ENCODE measurements around the gene PHF21B.
"Not testable (repeated sequence)": the region's sequence is repeated elsewhere in the genome, so short reads cannot be mapped to it uniquely, and the experiment has no call there.

The PHF21B gene

DNA sequence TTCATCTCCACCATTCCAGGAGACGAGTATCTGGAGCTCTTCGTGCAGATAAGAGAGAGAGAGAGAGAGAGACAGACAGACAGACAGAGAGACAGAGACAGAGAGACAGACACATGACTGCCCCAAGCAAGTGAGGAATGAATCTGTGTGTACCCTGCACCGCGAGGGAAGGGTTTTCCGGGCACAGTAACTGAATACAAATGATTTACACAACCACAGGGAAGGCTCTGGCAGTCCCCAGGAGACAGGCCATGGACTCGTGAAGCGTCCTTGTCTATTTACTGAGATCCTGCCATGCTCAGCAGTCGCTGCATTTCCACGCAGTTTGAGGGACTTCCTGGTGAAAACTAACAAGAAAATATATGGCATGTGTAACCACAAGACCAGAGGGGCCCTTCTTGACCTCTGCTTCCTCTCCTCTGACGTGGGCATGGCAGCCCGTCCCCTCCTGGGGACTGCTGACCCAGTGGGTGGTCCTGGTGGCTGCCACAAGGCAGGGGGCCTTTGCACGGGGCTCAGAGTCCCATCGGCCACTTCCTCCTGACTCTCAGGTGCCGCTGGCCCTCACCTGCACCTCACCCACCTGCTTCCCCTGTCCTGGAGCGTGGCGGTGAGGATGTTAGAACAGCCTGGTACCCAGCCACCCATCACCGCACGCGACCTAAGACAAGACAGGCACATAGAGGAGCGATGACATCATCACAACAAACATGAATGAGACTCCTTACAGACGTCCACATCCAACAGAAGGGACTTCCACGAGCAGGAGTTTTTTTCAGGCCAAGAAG is 75.9 kb downstream of the PHF21B start:
- no peak for DNase-seq (ENCODE audit: low spot score)

- DNase-seq (ENCODE audit: low spot score), result no peak
Measured at GRCh38 chr22:44932493-44932892, 77.3 kb downstream of the PHF21B start.

GRCh38 chr22:44931766-44932165 is 78.0 kb downstream of the PHF21B start:
- no peak for DNase-seq (ENCODE audit: low spot score)

DNA sequence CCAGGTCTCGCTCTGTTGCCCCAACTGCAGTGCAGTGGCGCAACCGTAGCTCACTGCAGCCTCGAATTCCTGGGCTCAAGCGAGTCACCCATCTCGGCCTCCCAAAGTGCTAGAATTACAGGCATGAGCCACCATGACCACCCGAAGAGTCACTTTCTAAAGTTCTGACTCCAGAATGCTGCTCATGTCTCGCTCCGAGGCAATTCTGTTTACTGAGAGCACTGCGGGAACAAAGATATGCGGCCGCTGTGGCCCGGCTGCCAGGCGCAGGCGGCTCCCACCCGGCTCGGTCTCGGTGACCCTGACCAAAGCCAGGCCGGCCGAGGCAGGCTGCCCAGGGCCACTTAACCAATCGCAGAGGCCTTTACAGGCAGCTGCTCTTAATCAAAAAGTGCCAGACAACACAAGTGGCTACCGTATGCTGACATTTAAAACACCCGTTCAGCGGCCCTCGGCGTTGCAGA is 78.7 kb downstream of the PHF21B start:
- no peak for DNase-seq (ENCODE audit: low spot score)

DNA sequence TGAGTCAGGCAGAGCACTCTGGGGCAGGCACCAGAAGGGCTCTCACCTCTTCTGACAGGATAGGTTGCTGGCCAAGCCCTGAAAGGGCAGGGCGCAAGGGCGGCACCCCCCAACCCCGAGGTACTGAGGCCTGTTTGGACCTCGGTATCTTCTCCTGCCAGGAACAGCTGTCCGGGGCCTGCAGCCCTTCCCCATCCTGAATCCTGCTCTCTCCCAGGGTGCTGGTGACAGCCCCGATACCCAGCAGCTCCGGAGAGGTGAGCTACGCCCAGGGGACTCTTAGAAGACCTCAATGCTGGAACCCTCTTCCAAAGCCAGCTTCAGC is 79.1 kb downstream of the PHF21B start:
- no peak for DNase-seq (ENCODE audit: low spot score)

DNA sequence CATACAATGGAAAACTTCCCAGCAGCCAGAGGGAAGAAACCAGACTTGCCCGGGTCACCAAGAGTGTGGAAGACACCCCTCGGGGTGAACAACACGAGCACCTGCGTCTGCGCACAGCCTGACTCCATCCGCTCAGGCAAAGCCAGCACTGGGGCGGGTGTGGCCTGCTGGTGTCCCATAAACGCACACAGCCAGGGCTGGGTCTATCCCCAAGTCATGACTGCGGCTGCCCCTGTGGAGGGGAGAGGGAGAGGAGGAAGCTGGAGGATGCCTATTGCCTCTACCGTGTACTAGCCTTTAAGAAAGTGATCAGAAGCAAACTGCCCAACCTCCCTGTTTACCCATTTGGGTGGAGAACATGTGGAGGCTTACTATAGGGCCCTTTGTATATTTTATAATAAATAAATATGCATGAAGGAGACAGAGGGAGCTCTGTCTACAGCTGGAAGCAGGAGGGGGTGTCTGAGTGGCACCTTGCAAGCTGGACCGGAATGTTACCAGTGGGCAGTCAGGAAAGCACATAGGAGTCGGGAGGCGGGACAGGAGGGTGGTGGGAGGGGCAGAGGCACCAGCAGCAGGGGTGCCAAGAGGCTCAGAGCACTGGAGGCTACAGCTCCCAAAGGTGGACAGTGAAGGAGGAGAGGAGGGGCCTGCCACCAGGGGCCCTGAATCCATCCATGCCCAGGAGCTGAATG is 79.6 kb downstream of the PHF21B start:
- DNase-seq (ENCODE audit: low spot score), result no peak

DNA sequence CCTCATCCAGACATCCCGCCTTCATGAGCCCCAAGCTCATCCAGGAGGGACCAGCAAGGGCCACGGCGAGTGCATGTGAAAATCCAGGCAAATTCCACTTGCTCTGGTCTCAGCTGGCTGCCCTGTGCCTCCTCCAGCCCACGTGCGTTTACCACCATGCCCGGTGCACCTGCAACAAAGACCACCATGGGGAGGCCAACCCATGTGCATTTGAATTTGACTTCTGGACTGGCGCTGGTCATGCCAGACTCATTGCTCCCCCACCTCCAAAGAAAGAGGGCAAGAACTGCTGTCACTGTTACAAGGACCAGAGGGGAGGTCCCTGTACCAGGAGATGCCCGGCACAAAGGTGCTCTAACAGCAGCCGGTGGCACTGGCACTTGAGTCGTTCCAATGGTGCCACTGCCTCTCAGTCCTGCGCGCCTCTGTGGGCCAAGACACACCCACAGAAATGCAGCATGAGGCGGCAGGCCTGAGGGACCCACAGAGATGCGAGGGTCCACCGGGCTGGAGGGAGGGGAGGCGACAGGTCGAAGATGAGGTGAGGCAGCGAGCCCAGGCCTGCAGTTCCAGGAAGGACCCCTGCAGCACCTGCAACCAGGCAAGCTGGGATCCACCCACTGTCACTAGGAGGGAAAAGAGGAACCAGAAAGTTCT is 80.3 kb downstream of the PHF21B start:
- DNase-seq (ENCODE audit: low spot score), result no peak

DNA sequence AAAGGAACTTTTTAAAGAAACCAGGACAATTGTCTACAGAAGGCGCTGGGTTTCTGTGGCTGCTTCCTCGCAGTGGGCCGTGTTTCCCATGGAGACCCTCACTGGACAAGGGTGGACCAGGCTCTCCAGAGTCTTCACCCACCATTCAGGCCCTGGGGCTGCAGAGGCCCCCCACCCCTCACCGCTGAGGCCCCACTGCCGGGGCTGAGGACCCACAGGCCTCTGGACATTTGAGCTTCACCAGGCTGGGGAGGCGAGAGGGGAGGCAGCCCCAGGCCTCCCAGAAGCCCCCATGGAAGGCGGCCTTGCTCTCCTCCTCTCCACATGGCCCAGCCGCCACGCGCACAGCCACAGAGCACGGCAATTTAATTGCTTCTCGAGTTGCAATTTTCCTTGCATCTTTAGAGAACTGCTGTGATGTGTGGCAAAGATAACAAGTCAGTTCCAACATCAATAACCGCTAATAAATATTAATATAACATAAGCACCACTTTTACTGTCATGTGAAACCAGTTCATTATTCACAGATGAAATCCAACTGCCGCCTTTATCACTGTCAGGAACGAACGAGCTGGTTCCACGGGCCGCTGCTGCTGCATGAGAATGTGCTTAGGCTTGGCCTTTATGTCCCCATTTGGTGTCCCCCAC is 81.0 kb downstream of the PHF21B start:
- no peak for DNase-seq (ENCODE audit: low spot score)

GRCh38 chr22:44928136-44928463 is 81.7 kb downstream of the PHF21B start:
- DNase-seq (ENCODE audit: low spot score), result no peak

DNA sequence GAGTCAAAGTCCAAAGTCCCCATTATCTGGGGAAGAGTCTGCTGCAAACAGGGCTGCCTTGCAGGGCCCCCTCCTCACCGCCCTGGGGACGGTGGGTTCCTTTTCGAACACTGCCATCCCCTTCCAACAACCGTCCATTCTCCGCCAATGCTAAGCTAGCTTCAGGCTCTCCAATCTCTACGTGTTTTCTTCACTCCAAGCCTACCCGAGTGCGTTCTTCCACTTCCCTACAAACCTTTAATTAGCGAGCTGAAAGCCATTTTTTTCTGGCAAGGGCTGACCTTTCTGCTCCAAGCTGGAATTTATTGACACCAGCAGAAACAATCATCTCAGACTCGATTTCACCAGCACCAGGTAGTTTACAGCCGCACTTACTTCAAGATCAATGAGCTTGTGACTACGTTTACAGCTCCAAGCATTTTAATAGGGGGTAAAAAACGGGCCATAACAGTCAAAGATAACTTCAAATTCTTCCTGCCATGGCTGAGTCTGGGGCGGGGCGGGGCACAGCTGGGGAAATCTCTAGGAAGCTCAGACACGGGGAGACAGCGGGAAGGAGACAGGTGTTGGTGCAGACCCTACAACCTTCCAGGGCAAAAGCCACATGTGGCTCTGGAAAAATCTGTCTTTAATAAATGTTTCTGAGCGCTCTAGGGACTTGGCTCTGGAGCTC is 82.2 kb downstream of the PHF21B start:
- DNase-seq (ENCODE audit: low spot score), result no peak

DNA sequence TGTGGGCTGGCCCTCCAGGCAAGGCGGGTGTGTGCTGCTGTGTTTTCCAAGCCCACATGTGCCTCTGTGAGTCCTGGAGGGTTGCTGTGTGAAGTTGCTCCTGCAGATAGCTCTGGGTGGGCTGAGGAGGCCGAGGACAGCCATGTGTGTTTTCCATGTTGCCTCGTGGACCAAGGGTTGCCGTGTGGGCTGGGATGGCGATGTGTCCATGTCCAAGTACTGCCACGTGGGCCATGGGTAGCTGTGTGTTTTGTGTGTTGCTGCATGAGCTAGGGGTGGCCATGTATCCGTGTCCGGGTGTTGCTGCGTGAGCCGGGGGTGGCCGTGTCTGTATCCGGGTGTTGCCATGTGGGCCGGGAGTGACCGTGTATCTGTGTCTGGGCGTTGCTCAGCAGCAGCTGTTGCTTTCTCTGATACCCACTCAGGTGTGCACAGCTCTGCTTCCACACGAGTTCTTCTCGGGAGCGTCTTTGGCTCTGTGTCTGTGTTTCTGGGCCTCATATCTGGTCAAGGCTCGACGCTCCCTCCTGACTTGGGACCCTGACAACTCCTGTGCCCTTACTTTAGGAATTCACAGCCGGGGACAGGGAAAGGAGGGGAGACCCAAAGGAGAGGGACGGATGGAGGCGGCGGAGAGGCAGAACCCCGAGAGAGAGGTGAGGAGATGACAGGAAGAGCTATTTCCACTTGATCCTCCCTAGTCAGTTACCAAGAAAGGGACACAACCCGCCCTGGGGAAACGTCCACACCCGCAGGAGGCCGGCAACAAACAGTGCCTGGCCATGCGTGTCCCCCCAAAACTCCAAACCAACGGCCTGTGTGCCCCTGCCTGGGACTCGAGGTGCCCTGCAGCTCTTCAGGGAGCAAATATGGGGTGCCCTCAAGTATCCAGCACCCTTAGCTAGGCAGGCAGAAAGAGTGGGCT is 83.1 kb downstream of the PHF21B start:
- DNase-seq (ENCODE audit: low spot score), result no peak

DNA sequence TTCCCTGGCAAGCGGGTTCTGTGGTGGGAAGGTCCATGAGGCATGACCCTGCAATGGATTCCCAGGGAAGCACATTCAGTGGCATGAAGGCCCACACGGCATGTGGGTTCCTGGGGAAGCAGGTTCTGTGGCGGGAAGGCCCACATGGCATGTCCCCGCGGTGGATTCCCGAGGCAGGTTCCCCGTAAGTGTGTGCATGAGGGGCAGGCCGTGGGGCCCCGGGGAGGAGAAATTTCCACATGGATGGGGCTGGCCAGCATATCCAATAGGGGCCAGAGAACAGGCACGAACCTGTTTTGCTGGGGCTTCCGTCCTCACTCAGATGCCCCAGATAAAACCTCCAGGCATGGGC is 83.7 kb downstream of the PHF21B start:
- no peak for DNase-seq (ENCODE audit: low spot score)

DNA sequence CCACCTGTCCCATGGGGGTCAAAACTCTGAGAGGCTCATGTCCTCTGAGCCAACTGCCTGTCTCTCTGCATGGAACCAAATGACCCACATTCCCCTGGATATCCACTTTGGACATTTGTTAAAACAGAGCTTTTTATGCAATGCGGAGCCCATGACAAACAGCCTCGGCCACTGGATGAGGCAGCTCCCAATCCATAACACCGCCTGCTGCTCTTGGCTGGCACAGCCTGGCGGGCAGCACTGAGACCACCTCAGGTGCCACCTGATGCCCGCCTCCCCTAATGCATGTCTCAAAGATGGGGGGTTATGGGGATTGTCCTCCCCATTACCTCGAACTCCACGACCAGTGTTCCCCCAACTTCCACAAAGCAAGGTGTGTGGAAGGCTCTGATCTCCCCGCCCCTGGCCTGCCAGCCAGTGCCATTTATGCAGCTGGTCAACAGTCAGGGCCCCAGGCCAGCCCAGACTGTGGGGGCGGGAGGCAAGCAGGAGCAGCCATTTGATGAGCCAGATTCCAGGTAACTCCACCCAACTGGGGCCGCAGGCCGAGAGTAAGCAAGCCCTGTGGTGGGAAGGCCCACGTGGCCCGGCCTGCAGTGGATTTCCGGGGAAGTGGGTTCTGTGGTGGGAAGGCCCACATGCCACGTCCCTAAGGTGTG is 84.2 kb downstream of the PHF21B start:
- no peak for DNase-seq (ENCODE audit: low spot score)

DNA sequence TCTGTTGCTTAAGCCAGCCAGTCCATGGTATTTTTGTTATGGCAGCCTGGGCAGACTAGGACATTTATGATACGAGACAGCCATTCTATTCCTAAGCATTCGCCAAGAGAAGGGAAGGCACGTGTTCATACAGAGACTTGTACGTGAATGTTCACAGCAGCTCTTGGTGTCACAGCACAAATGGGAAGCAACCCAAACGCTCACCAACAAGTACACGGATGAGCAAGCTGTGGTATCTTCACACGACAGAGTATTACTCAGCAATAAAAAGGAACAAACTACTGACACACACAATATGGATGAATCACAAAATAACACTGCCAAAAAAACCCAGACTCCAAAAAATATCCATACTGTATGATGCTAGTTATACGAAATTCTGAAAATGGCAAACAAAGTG is 85.1 kb downstream of the PHF21B start:
- DNase-seq (ENCODE audit: low spot score), result no peak

- DNase-seq (ENCODE audit: low spot score), result no peak
Measured at GRCh38 chr22:44924098-44924497, 85.7 kb downstream of the PHF21B start.

DNA sequence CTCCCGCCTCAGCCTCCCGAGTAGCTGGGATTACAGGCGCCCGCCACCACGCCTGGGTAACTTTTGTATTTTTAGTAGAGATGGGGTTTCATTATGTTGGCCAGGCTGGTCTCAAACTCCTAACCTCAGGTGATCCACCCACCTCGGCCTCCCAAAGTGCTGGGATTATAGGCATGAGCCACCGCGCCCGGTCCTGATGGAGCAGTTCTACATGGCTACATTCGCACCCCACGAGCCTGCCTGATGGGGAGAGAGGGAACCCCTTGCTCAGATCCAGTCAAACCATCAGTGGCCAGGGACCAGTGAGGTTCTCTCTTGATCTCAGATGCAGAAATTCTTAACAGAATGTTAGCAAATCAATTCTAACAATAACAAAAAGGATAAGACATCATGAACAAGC is 88.0 kb downstream of the PHF21B start:
- not testable (repeated sequence) for DNase-seq (ENCODE audit: low spot score)

- DNase-seq (ENCODE audit: low spot score), result no peak
Measured at GRCh38 chr22:44920183-44920582, 89.6 kb downstream of the PHF21B start.

DNA sequence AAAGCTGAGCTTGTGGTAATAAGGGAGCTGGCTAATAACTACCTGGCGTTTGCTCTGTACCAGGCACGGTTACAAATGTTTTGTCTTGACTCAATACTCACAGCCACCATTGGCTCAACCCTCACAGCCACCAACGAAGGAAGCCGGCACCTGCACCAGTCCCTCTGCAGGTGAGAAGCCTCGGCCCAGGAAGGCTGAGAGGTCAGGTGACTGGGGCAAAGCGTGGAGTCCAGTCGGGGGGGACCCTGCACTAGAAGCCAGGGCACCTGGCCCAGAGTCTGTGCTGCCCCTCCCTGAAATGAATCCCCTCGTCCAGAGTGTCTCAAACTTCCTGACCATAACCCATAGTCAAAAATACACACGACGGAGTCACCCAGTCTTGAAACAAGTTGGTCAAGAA is 90.1 kb downstream of the PHF21B start:
- DNase-seq (ENCODE audit: low spot score), result no peak

- DNase-seq (ENCODE audit: low spot score), result no peak
Measured at GRCh38 chr22:44918925-44919392, 90.8 kb downstream of the PHF21B start.

GRCh38 chr22:44918166-44918924 is 91.5 kb downstream of the PHF21B start:
- no peak for DNase-seq (ENCODE audit: low spot score)
